DOHH2 (cell line): ENCODE data around the gene CACHD1.
"Not testable (repeated sequence)": the region's sequence is repeated elsewhere in the genome, so short reads cannot be mapped to it uniquely, and the experiment has no call there.

Experiments
- H3F3A ChIP-seq: fragments of 200-600 bp; sonication (generic), shearing (Covaris generic); 2 replicates; pipeline ENCODE4 v1.6.0; 2016; ENCODE audit warnings: antibody characterized with exemption, mild to moderate bottlenecking; ENCODE audit not compliant: control insufficient read depth, insufficient read depth
- H3K27ac ChIP-seq: fragments of 200-600 bp; sonication (generic); 2 replicates; pipeline ENCODE4 v1.5.1; 2014; ENCODE audit warnings: low read depth, mild to moderate bottlenecking, low read length, moderate library complexity
- H3K27me3 ChIP-seq: fragments of 200-600 bp; sonication (generic); 2 replicates; pipeline ENCODE4 v1.6.1; 2014; ENCODE audit warnings: mild to moderate bottlenecking, low read length, mixed read lengths; ENCODE audit not compliant: control insufficient read depth
- H3K36me3 ChIP-seq: fragments of 200-600 bp; sonication (generic); 2 replicates; pipeline ENCODE4 v1.6.1; 2014; ENCODE audit warnings: mild to moderate bottlenecking, low read length, moderate library complexity, mixed read lengths; ENCODE audit not compliant: control insufficient read depth
- H3K4me1 ChIP-seq: fragments of 200-600 bp; sonication (generic); 2 replicates; pipeline ENCODE4 v1.6.1; 2014; ENCODE audit warnings: mild to moderate bottlenecking, low read length, mixed read lengths; ENCODE audit not compliant: control insufficient read depth
- H3K4me2 ChIP-seq: fragments of 200-600 bp; sonication (generic); 2 replicates; pipeline ENCODE4 v1.6.0; 2014; ENCODE audit warnings: mild to moderate bottlenecking, low read length, moderate library complexity
- H3K4me3 ChIP-seq: fragments of 200-600 bp; sonication (generic); 2 replicates; pipeline ENCODE4 v1.5.1; 2014; ENCODE audit warnings: mild to moderate bottlenecking, low read length, mixed read lengths
- H3K79me2 ChIP-seq: fragments of 200-600 bp; sonication (generic); 2 replicates; pipeline ENCODE4 v1.6.1; 2014; ENCODE audit warnings: mild to moderate bottlenecking, low read length, mixed read lengths; ENCODE audit not compliant: control insufficient read depth
- H3K9me2 ChIP-seq: fragments of 200-600 bp; sonication (generic); replicated peaks from 2 replicates; pipeline ENCODE4 v1.6.1; 2014; ENCODE audit warnings: mild to moderate bottlenecking, low read length, mixed read lengths; ENCODE audit not compliant: control insufficient read depth
- H3K9me3 ChIP-seq: fragments of 200-600 bp; sonication (generic); 2 replicates; pipeline ENCODE4 v1.6.1; 2014; ENCODE audit warnings: antibody characterized with exemption, low read length, mixed read lengths; ENCODE audit not compliant: control insufficient read depth, insufficient read depth
- H4K20me1 ChIP-seq: fragments of 200-600 bp; sonication (generic); 2 replicates; pipeline ENCODE4 v1.6.0; 2014; ENCODE audit warnings: low read depth, mild to moderate bottlenecking, antibody characterized with exemption, low read length, moderate library complexity; ENCODE audit not compliant: control insufficient read depth, insufficient read depth
- CTCF ChIP-seq: fragments of 200-600 bp; sonication (generic); IDR thresholded peaks from one replicate; pipeline ENCODE4 v1.5.1; 2014; ENCODE audit warnings: antibody characterized with exemption, mild to moderate bottlenecking, low read depth, low read length; ENCODE audit not compliant: poor library complexity, severe bottlenecking
- EZH2phosphoT487 ChIP-seq: fragments of 200-600 bp; sonication (generic); IDR thresholded peaks from 2 replicates; pipeline ENCODE4 v1.6.1; 2017; ENCODE audit warnings: borderline replicate concordance, mild to moderate bottlenecking, antibody characterized with exemption, low read length, moderate library complexity, mixed read lengths

The CACHD1 gene

DNA sequence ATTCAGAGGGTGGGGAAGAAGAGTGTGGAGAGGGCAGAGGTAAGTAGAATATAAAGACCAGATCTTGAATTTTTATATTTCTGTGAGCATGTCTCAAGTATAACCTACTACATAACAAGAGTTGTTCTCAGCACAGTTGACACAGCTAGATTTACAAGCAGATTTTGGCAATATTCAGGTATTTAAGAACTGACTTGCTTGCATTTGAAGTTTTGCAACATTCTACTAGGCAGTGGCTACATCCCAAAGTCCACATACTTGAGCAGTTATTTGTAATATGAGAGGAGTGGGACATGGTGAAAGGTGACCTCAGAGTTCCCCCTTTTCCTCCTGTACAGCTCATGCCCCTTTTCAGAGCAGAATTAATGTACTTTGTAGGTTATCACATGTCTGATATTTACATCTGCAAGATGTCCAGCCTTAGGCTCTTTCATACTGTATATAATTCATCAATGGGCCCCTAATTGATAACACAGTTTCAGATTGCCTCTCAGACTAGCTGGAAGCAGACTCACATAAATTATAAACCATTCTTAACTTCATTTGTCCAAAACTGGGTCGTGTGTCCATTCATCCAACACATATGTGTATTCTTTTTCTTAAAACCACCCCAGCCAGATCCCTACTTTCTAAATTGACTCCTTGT, 138.2 kb downstream of the CACHD1 start:
- no peaks in the 10 kb centered on the region for H4K20me1 ChIP-seq
- no peaks in the 10 kb centered on the region for H3K27me3 ChIP-seq
- no peaks in the 10 kb centered on the region for H3K9me2 ChIP-seq
- H3K79me2 ChIP-seq = no peaks in the 10 kb centered on the region
- H3K36me3 ChIP-seq = no peaks in the 10 kb centered on the region
- H3K4me1 ChIP-seq = no peaks in the 10 kb centered on the region
- H3K9me3 ChIP-seq = peaks cover 5% of the 10 kb centered on the region; the same call in 1 of the 2 replicates
- TF ChIP-seq EZH2phosphoT487 = no peak
- no peak for TF ChIP-seq CTCF
- H3F3A ChIP-seq = no peaks in the 10 kb centered on the region
- no peak overlapping the region for H3K27ac ChIP-seq
- no peak overlapping the region for H3K4me3 ChIP-seq
- no peak overlapping the region for H3K4me2 ChIP-seq

DNA sequence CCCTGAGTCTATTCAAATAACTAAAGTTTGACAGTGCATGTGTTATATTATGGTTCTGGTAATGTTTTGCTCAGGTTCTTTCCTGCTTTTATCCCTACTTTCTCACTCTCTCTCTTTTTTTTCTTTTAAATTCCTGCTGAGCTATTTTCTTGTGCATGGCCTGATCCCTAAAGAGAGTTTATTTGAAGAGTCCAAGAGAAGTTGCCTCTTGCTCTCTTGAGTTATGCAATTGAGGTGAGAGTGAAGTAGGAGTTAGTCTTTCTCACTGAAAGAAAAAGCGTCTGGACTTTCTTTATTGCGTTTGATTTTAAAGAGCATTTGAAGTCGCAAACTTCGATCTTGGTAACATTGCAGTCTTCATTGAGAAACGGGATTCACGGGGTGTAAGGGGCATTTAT, 138.7 kb downstream of the CACHD1 start:
- Histone ChIP-seq H3K27me3 (no peaks in the 10 kb centered on the region), H3K4me3 (no peak overlapping the region), H4K20me1 (no peaks in the 10 kb centered on the region), H3K79me2 (no peaks in the 10 kb centered on the region), H3K36me3 (no peaks in the 10 kb centered on the region), H3K27ac (no peak overlapping the region), H3F3A (no peaks in the 10 kb centered on the region), H3K4me2 (no peak overlapping the region), H3K4me1 (no peaks in the 10 kb centered on the region), H3K9me3 (peaks cover 5% of the 10 kb centered on the region; the same call in 1 of the 2 replicates), H3K9me2 (no peaks in the 10 kb centered on the region)
- no peak for TF ChIP-seq EZH2phosphoT487
- TF ChIP-seq CTCF = no peak

DNA sequence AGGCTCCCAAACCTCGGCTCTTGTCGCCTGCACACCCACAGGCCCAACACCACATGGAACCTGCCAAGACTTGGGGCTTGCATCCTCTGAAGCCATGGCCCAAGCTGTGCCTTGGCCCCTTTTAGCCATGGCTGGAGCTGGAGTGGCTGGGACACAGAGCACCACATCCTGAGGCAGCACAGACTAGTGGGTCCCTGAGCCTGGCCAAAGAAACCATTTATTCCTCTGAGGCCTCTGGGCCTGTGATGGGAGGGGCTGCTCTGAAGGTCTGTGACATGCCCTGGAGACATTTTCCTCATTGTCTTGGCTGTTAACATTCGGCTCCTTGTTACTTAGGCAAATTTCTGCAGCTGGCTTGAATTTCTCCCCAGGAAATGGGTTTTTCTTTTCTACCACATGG, 141.0 kb downstream of the CACHD1 start:
- H3K27ac ChIP-seq, H3K4me1 ChIP-seq, H3K9me2 ChIP-seq, H3K79me2 ChIP-seq, H3K9me3 ChIP-seq, H3K4me2 ChIP-seq, H3K4me3 ChIP-seq, H3K27me3 ChIP-seq, H4K20me1 ChIP-seq, H3F3A ChIP-seq, H3K36me3 ChIP-seq: not testable (repeated sequence)

GRCh38 chr1:64616039-64616438, 146.1 kb downstream of the CACHD1 start:
- no peaks in the 10 kb centered on the region for H3F3A ChIP-seq
- no peaks in the 10 kb centered on the region for H3K27me3 ChIP-seq
- no peaks in the 10 kb centered on the region for H3K36me3 ChIP-seq
- no peaks in the 10 kb centered on the region for H4K20me1 ChIP-seq
- H3K9me3 ChIP-seq = no peaks in the 10 kb centered on the region; the same call in 1 of the 2 replicates
- H3K4me2 ChIP-seq = no peak overlapping the region
- H3K79me2 ChIP-seq = no peaks in the 10 kb centered on the region
- H3K27ac ChIP-seq = no peak overlapping the region
- no peaks in the 10 kb centered on the region for H3K9me2 ChIP-seq
- TF ChIP-seq CTCF (no peak), EZH2phosphoT487 (no peak)
- no peak overlapping the region for H3K4me3 ChIP-seq
- no peaks in the 10 kb centered on the region for H3K4me1 ChIP-seq
